DMS 273 (cell line): Measurements from ENCODE around the gene FAM180B.

Experiments
- DNase-seq: peaks from one replicate; lab custom pipeline; 2025; ENCODE audit not compliant: unreplicated experiment; lab: John Stamatoyannopoulos, UW

The FAM180B gene

GRCh38 chr11:47566149-47566698 is 20.3 kb upstream of the FAM180B start:
- DNase-seq: no peak

GRCh38 chr11:47569646-47570045 is 16.8 kb upstream of the FAM180B start:
- no peak for DNase-seq

- DNase-seq: no peak
Measured at GRCh38 chr11:47570651-47571356, 15.7 kb upstream of the FAM180B start.

GRCh38 chr11:47571357-47571729 is 15.1 kb upstream of the FAM180B start:
- no peak for DNase-seq

GRCh38 chr11:47571895-47572294 is 14.6 kb upstream of the FAM180B start:
- DNase-seq: no peak

GRCh38 chr11:47572715-47573255 is 13.7 kb upstream of the FAM180B start:
- DNase-seq: peak; percentile 63

- DNase-seq: no peak
Measured at GRCh38 chr11:47573321-47573720, 13.2 kb upstream of the FAM180B start.

- peak; percentile 42 for DNase-seq
Measured at GRCh38 chr11:47577460-47578041, 8.9 kb upstream of the FAM180B start.

GRCh38 chr11:47578524-47579494 is 7.7 kb upstream of the FAM180B start, which contains the start of the genes KBTBD4 and NDUFS3:
KBTBD4 (minus strand) TSS chr11:47578970; CDS start chr11:47578951, 19 bp downstream.
NDUFS3 (plus strand) TSS chr11:47579074; CDS start chr11:47579092, 18 bp downstream.
- DNase-seq: peak; percentile 92

GRCh38 chr11:47583844-47584243 is 2.6 kb upstream of the FAM180B start:
- DNase-seq: no peak

- DNase-seq: no peak
Measured at GRCh38 chr11:47587039-47587716, 700 bp downstream of the FAM180B start.

GRCh38 chr11:47587723-47588326 is 1.3 kb downstream of the FAM180B start:
- DNase-seq: no peak

GRCh38 chr11:47589118-47589517 is 2.6 kb downstream of the FAM180B start:
- no peak for DNase-seq

GRCh38 chr11:47589584-47589976 is 3.1 kb downstream of the FAM180B start:
- no peak for DNase-seq

- no peak for DNase-seq
Measured at GRCh38 chr11:47589977-47590861, 3.7 kb downstream of the FAM180B start.

GRCh38 chr11:47591764-47592163 is 5.3 kb downstream of the FAM180B start:
- DNase-seq: no peak

GRCh38 chr11:47592251-47592650 is 5.8 kb downstream of the FAM180B start:
- DNase-seq: no peak

GRCh38 chr11:47592970-47593369 is 6.5 kb downstream of the FAM180B start:
- DNase-seq: no peak

- DNase-seq: no peak
Measured at GRCh38 chr11:47593492-47593933, 7.0 kb downstream of the FAM180B start.
